Keratinocyte (primary cell): ENCODE measurements around the gene RNF38.

Source experiments
- CTCF ChIP-seq, 3 experiments: IDR thresholded peaks in 1 of 3; conservative IDR thresholded peaks in 1 of 3; optimal IDR thresholded peaks in 1 of 3; 2 replicates in 2 of 3; 3 replicates in 1 of 3; pipeline versions ENCODE3 to v1.5.1; 2011; ENCODE audit warnings: low read length in 3 of 3, mild to moderate bottlenecking in 3 of 3, moderate library complexity in 2 of 3, control low read depth in 1 of 3, inconsistent platforms in 1 of 3; ENCODE audit not compliant: insufficient read depth in 2 of 3; ENCODE audit errors: extremely low read depth in 1 of 3
- EZH2 ChIP-seq: IDR thresholded peaks from one replicate; pipeline ENCODE4 v1.6.1; 2012; ENCODE audit warnings: inconsistent platforms, mild to moderate bottlenecking, low read length, moderate library complexity

DNA sequence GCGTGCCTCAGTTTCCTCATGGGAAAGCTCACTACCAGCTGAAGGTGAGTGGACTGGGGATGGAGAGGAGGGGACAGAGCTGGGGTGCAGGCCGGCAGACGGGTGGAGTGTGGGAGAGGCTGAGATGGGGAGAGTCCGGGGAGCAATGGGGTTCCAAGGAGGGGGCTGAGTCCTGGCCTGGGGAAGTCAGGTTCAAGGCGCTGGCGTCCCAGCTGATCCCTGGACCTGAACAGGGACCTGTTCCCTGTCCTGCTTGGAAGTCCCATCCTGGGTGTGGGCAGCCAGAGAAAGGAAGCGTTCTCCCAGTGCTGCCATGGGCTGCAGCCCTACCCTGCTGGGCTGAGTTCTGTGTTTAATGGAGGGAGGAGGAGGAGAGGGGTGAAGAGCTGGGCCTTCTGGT, 80.9 kb downstream of the RNF38 start:
- no peak for TF ChIP-seq CTCF (optimal IDR thresholded peaks at IDR 0.05 in 1 of 3, IDR thresholded peaks at IDR 0.05 in 1 of 3, conservative IDR thresholded peaks at IDR 0.05 in 1 of 3; ENCODE audit: extremely low read depth in 1 of 3, insufficient read depth in 2 of 3, low read length in 3 of 3)
- TF ChIP-seq EZH2, result no peak
